Measurements from ENCODE around the gene SLC39A7. TPM values are rescaled to one million over a fixed set of nuclear protein-coding genes. Genes with fewer than 3 reads are reported as not detected.

The SLC39A7 gene
- total RNA-seq, 1 donor from 2014 or later: 140 TPM

GRCh38 chr6:33160096-33160495, 40.6 kb upstream of the SLC39A7 start:
- TF ChIP-seq CTCF (IDR thresholded peaks at IDR 0.05; ENCODE audit: unreplicated experiment): no peak
- H3K27ac Mint-ChIP-seq: no peak overlapping the region
- H3K4me1 Mint-ChIP-seq: peaks cover 10% of the 10 kb centered on the region
- no peaks in the 10 kb centered on the region for H3K9me3 Mint-ChIP-seq
- H3K4me3 Mint-ChIP-seq: no peak overlapping the region
- no peak for DNase-seq (ENCODE audit: low spot score in 2 of 2, unreplicated experiment in 2 of 2)
- no peaks in the 10 kb centered on the region for H3K36me3 Mint-ChIP-seq
- peaks cover 3% of the 10 kb centered on the region for H3K27me3 Mint-ChIP-seq (ENCODE audit: low read depth)

GRCh38 chr6:33160728-33161344, 39.8 kb upstream of the SLC39A7 start:
- no peaks in the 10 kb centered on the region for H3K36me3 Mint-ChIP-seq
- peaks cover 3% of the 10 kb centered on the region for H3K27me3 Mint-ChIP-seq (ENCODE audit: low read depth)
- no peaks in the 10 kb centered on the region for H3K9me3 Mint-ChIP-seq
- DNase-seq (ENCODE audit: low spot score in 2 of 2, unreplicated experiment in 2 of 2): no peak
- H3K27ac Mint-ChIP-seq: no peak overlapping the region
- H3K4me3 Mint-ChIP-seq: peak overlapping the region; percentile 84
- H3K4me1 Mint-ChIP-seq: peaks cover 10% of the 10 kb centered on the region
- no peak for TF ChIP-seq CTCF (IDR thresholded peaks at IDR 0.05; ENCODE audit: unreplicated experiment)

GRCh38 chr6:33161354-33162331, 39.0 kb upstream of the SLC39A7 start:
- no peaks in the 10 kb centered on the region for H3K36me3 Mint-ChIP-seq
- H3K4me3 Mint-ChIP-seq: peak overlapping the region; percentile 84
- DNase-seq (ENCODE audit: low spot score in 2 of 2, unreplicated experiment in 2 of 2): peak; percentile 58 to 90
- H3K27me3 Mint-ChIP-seq (ENCODE audit: low read depth): peaks cover 2% of the 10 kb centered on the region
- TF ChIP-seq CTCF (IDR thresholded peaks at IDR 0.05; ENCODE audit: unreplicated experiment): peak; percentile 95
- peaks cover 10% of the 10 kb centered on the region for H3K4me1 Mint-ChIP-seq
- H3K9me3 Mint-ChIP-seq: no peaks in the 10 kb centered on the region
- H3K27ac Mint-ChIP-seq: peak overlapping the region; percentile 67

- H3K27ac Mint-ChIP-seq: no peak overlapping the region
- no peak overlapping the region for H3K4me3 Mint-ChIP-seq
- no peaks in the 10 kb centered on the region for H3K36me3 Mint-ChIP-seq
- H3K4me1 Mint-ChIP-seq: peaks cover 10% of the 10 kb centered on the region
- H3K27me3 Mint-ChIP-seq (ENCODE audit: low read depth): peaks cover 2% of the 10 kb centered on the region
- no peak for DNase-seq (ENCODE audit: low spot score in 2 of 2, unreplicated experiment in 2 of 2)
- H3K9me3 Mint-ChIP-seq: no peaks in the 10 kb centered on the region
- TF ChIP-seq CTCF (IDR thresholded peaks at IDR 0.05; ENCODE audit: unreplicated experiment): no peak
Observed at GRCh38 chr6:33163540-33163939, 37.1 kb upstream of the SLC39A7 start.

GRCh38 chr6:33164176-33164575, 36.5 kb upstream of the SLC39A7 start:
- no peak overlapping the region for H3K4me3 Mint-ChIP-seq
- H3K36me3 Mint-ChIP-seq: no peaks in the 10 kb centered on the region
- H3K4me1 Mint-ChIP-seq: peaks cover 10% of the 10 kb centered on the region
- no peak for TF ChIP-seq CTCF (IDR thresholded peaks at IDR 0.05; ENCODE audit: unreplicated experiment)
- peaks cover 2% of the 10 kb centered on the region for H3K27me3 Mint-ChIP-seq (ENCODE audit: low read depth)
- no peak overlapping the region for H3K27ac Mint-ChIP-seq
- no peak for DNase-seq (ENCODE audit: low spot score in 2 of 2, unreplicated experiment in 2 of 2)
- no peaks in the 10 kb centered on the region for H3K9me3 Mint-ChIP-seq

All from mesothelial cell of epicardium (in vitro differentiated cells).